HCT116 (cell line): ENCODE measurements around the gene HIVEP1. TPM values are rescaled to one million over a fixed set of nuclear protein-coding genes. Genes with fewer than 3 reads are reported as not detected.

Experiments used
- ATAC-seq: fragments of 200-7000 bp; cut with Tn5 transposase; 2 replicates; pipeline ENCODE4 v1.9.1; 2020; ENCODE audit warnings: mild to moderate bottlenecking, moderate library complexity
- BruUV-seq: library from RNA; stranded (reverse); fragments of 400-500 nt; replicated peaks from 2 replicates; lab custom pipeline; 2021; lab: Mats Ljungman, UMichigan
- CTCF ChIA-PET: fragments of 300-600 bp; sonication (Branson Sonifier 250); formaldehyde crosslinking; loops from one replicate; lab custom pipeline; 2021; ENCODE audit warnings: antibody characterized with exemption; lab: Charles Lee
- POLR2A ChIA-PET: fragments of 300-600, 350-600 bp; sonication (Branson Sonifier 250); formaldehyde crosslinking; loops from one replicate; lab custom pipeline; 2021; ENCODE audit warnings: antibody characterized with exemption; lab: Charles Lee
- RAD21 ChIA-PET, 2 experiments: fragments of 300-600 bp; sonication (Branson Sonifier 250); formaldehyde crosslinking; loops; one replicate each; lab custom pipeline; 2023; ENCODE audit warnings: low total read pairs in 2 of 2; ENCODE audit not compliant: uncharacterized antibody in 2 of 2, unreplicated experiment in 2 of 2, low non-redundant PET in 1 of 2; lab: Charles Lee
- DNase-seq: peaks from one replicate; pipeline ENCODE4 v3.0.0-alpha.2; 2010; ENCODE audit warnings: low read depth, low spot score
- H2AFZ ChIP-seq: fragments of 200-600 bp; shearing (Covaris generic), sonication (generic); 2 replicates; pipeline ENCODE4 v1.6.1; 2017; ENCODE audit warnings: low read depth, mixed run types, mixed read lengths, antibody characterized with exemption, low read length; ENCODE audit not compliant: poor library complexity, severe bottlenecking
- H3K27ac ChIP-seq: 2 replicates; pipeline ENCODE4 v1.5.1; 2012; ENCODE audit warnings: low read depth, low read length
- H3K27me3 ChIP-seq: fragments of 200-600 bp; sonication (generic); 2 replicates; pipeline ENCODE4 v1.6.1; 2016; ENCODE audit warnings: mixed run types, low read length, mixed read lengths; ENCODE audit not compliant: insufficient read depth
- H3K36me3 ChIP-seq, 2 experiments: fragments of 200-500 bp in 1 of 2; fragments of 200-600 bp in 1 of 2; sonication (Bioruptor generic) in 1 of 2; sonication (generic) in 1 of 2; 2 replicates each; pipeline versions ENCODE4 v1.5.1 to v1.6.1; 2014 to 2016; ENCODE audit warnings: low read length in 2 of 2, inconsistent platforms in 1 of 2, mixed read lengths in 1 of 2, mixed run types in 1 of 2; ENCODE audit not compliant: insufficient read depth in 2 of 2, control insufficient read depth in 1 of 2
- H3K4me1 ChIP-seq, 2 experiments: fragments of 200-600 bp in 1 of 2; sonication (generic) in 1 of 2; 2 replicates each; pipeline versions ENCODE4 v1.5.1 to v1.6.1; 2012 to 2017; ENCODE audit warnings: low read length in 2 of 2, inconsistent platforms in 1 of 2, mild to moderate bottlenecking in 1 of 2, mixed read lengths in 1 of 2, mixed run types in 1 of 2, moderate library complexity in 1 of 2; ENCODE audit not compliant: insufficient read depth in 2 of 2, control insufficient read depth in 1 of 2
- H3K4me2 ChIP-seq: fragments of 200-600 bp; sonication (generic); 2 replicates; pipeline ENCODE4 v1.6.1; 2017; ENCODE audit warnings: mixed run types, low read length, mixed read lengths
- H3K4me3 ChIP-seq, 2 experiments: fragments of 200-600 bp in 1 of 2; sonication (generic) in 1 of 2; replicated peaks in 1 of 2; 2 replicates each; pipeline ENCODE4 v1.5.1; 2011 to 2016; ENCODE audit warnings: low read length in 2 of 2, control low read depth in 1 of 2, low read depth in 1 of 2, mild to moderate bottlenecking in 1 of 2, mixed read lengths in 1 of 2, mixed run types in 1 of 2
- H3K79me2 ChIP-seq: fragments of 200-600 bp; sonication (generic); 2 replicates; pipeline ENCODE4 v1.6.1; 2017; ENCODE audit warnings: mild to moderate bottlenecking, mixed run types, low read length, moderate library complexity, mixed read lengths; ENCODE audit not compliant: insufficient read depth
- H3K9ac ChIP-seq: fragments of 200-600 bp; sonication (generic); 2 replicates; pipeline ENCODE4 v1.6.1; 2016; ENCODE audit warnings: low read length, mixed read lengths
- H3K9me2 ChIP-seq: fragments of 200-600 bp; sonication (generic), shearing (Covaris generic); 2 replicates; pipeline ENCODE4 v1.6.1; 2017; ENCODE audit warnings: mixed run types, mild to moderate bottlenecking, moderate library complexity; ENCODE audit not compliant: insufficient read depth
- H3K9me3 ChIP-seq, 2 experiments: fragments of 200-500 bp in 1 of 2; fragments of 200-600 bp in 1 of 2; sonication (Bioruptor generic) in 1 of 2; sonication (generic) in 1 of 2; 2 replicates each; pipeline ENCODE4 v1.6.1; 2014 to 2017; ENCODE audit warnings: low read length in 2 of 2, mixed read lengths in 2 of 2, inconsistent platforms in 1 of 2, low read depth in 1 of 2, mild to moderate bottlenecking in 1 of 2, mixed run types in 1 of 2, moderate library complexity in 1 of 2; ENCODE audit not compliant: control insufficient read depth in 1 of 2, insufficient read depth in 1 of 2
- H4K20me1 ChIP-seq: fragments of 200-600 bp; sonication (generic), shearing (Covaris generic); 2 replicates; pipeline ENCODE4 v1.6.1; 2017; ENCODE audit warnings: mixed run types, mild to moderate bottlenecking, moderate library complexity; ENCODE audit not compliant: insufficient read depth
- ATF3 ChIP-seq: IDR thresholded peaks from 2 replicates; pipeline ENCODE4 v1.6.1; 2012
- CBX3 ChIP-seq: IDR thresholded peaks from 2 replicates; pipeline ENCODE4 v1.6.1; 2012; ENCODE audit warnings: low read depth
- CEBPB ChIP-seq: IDR thresholded peaks from 2 replicates; pipeline ENCODE4 v1.6.1; 2012; ENCODE audit warnings: low read depth
- CTCF ChIP-seq, 3 experiments: fragments of 200-600 bp in 1 of 3; sonication (generic) in 1 of 3; IDR thresholded peaks in 2 of 3; conservative IDR thresholded peaks in 1 of 3; 2 replicates each; pipeline ENCODE4 v1.5.1; 2012 to 2017; ENCODE audit warnings: low read depth in 2 of 3, low read length in 2 of 3, antibody characterized with exemption in 1 of 3, borderline replicate concordance in 1 of 3, control low read depth in 1 of 3, mild to moderate bottlenecking in 1 of 3, mixed read lengths in 1 of 3, mixed run types in 1 of 3, moderate library complexity in 1 of 3; ENCODE audit not compliant: insufficient read depth in 1 of 3
- EGR1 ChIP-seq: IDR thresholded peaks from 2 replicates; pipeline ENCODE4 v1.6.1; 2012; ENCODE audit warnings: low read depth
- ELF1 ChIP-seq: IDR thresholded peaks from 2 replicates; pipeline ENCODE4 v1.6.1; 2012; ENCODE audit warnings: low read depth, borderline replicate concordance
- EZH2 ChIP-seq: fragments of 200-600 bp; sonication (generic); IDR thresholded peaks from 2 replicates; pipeline ENCODE4 v1.6.1; 2017; ENCODE audit warnings: antibody characterized with exemption, mixed run types
- EZH2phosphoT487 ChIP-seq: fragments of 200-600 bp; IDR thresholded peaks from 2 replicates; pipeline ENCODE4 v1.6.1; 2018; ENCODE audit warnings: antibody characterized with exemption, borderline replicate concordance
- FOSL1 ChIP-seq: IDR thresholded peaks from 2 replicates; pipeline ENCODE4 v1.6.1; 2012; ENCODE audit warnings: low read depth
- MAX ChIP-seq: IDR thresholded peaks from 2 replicates; pipeline ENCODE4 v1.6.1; 2012
- POLR2A ChIP-seq: IDR thresholded peaks from 2 replicates; pipeline ENCODE4 v1.7.0; 2011; ENCODE audit warnings: borderline replicate concordance; ENCODE audit not compliant: insufficient read depth, insufficient read length; ENCODE audit errors: extremely low read depth
- POLR2AphosphoS5 ChIP-seq: IDR thresholded peaks from 2 replicates; pipeline ENCODE4 v1.6.1; 2011; ENCODE audit warnings: mild to moderate bottlenecking, low read depth, low read length, moderate library complexity
- REST ChIP-seq: IDR thresholded peaks from 2 replicates; pipeline ENCODE4 v1.6.1; 2012; ENCODE audit warnings: low read depth
- SP1 ChIP-seq: IDR thresholded peaks from 2 replicates; pipeline ENCODE4 v1.6.1; 2012; ENCODE audit warnings: low read depth
- SRF ChIP-seq: IDR thresholded peaks from 2 replicates; pipeline ENCODE4 v1.6.1; 2012; ENCODE audit warnings: low read depth
- TCF7L2 ChIP-seq: IDR thresholded peaks from 2 replicates; pipeline ENCODE4 v1.7.0; 2011; ENCODE audit warnings: borderline replicate concordance, inconsistent platforms; ENCODE audit not compliant: insufficient read depth, insufficient read length; ENCODE audit errors: extremely low read depth
- YY1 ChIP-seq: IDR thresholded peaks from 2 replicates; pipeline ENCODE4 v1.6.1; 2011; ENCODE audit warnings: low read length, low read depth, moderate library complexity, mild to moderate bottlenecking; ENCODE audit not compliant: insufficient replicate concordance; ENCODE audit errors: extremely low read depth
- ZBTB33 ChIP-seq: IDR thresholded peaks from 2 replicates; pipeline ENCODE4 v1.6.1; 2011; ENCODE audit warnings: mild to moderate bottlenecking, low read length, moderate library complexity; ENCODE audit not compliant: insufficient replicate concordance; ENCODE audit errors: extremely low read depth
- ZFX ChIP-seq: fragments of 450-650 bp; IDR thresholded peaks from 2 replicates; pipeline ENCODE4 v1.6.1; 2017
- ZNF274 ChIP-seq: fragments of 200-500 bp; sonication (Bioruptor generic); IDR thresholded peaks from 2 replicates; pipeline ENCODE4 v1.6.1; 2014; ENCODE audit warnings: mild to moderate bottlenecking, low read depth, low read length, inconsistent platforms
- intact Hi-C: fragments of 100-400 bp; cut with micrococcal nuclease; formaldehyde crosslinking; loops from 2 replicates; pipeline ENCODE4 v1.10.0; 2022
- total RNA-seq: library from RNA; stranded (reverse); gene quantifications from one replicate; pipeline ENCODE4 v1.2.1, GENCODE V29; 2021; ENCODE audit not compliant: unreplicated experiment

Gene HIVEP1
- total RNA-seq, 1 experiment from 2014 or later = 11.2 TPM

GRCh38 chr6:12138381-12138780 lies 126.3 kb downstream of the HIVEP1 start:
- ChIA-PET CTCF (no interaction called here), RAD21 (no interaction called here), POLR2A (no interaction called here)
- Histone ChIP-seq H3K27me3 (no peaks in the 10 kb centered on the region), H3K4me2 (no peak overlapping the region), H3K27ac (no peak overlapping the region), H3K4me1 (peaks cover 0 to 2% of the 10 kb centered on the region in 2 experiments; a peak in 1 of 4 replicates), H3K4me3 (no peak overlapping the region), H3K79me2 (no peaks in the 10 kb centered on the region), H3K36me3 (no peaks in the 10 kb centered on the region), H2AFZ (no peak overlapping the region), H3K9ac (no peak overlapping the region), H3K9me2 (no peaks in the 10 kb centered on the region), H3K9me3 (no peaks in the 10 kb centered on the region), H4K20me1 (no peaks in the 10 kb centered on the region)
- no TSS peak for BruUV-seq
- no peak for ATAC-seq
- DNase-seq = no peak
- intact Hi-C loops = no loop called here
- TF ChIP-seq CTCF (IDR thresholded peaks at IDR 0.05 in 2 of 3, conservative IDR thresholded peaks at IDR 0.05 in 1 of 3; ENCODE audit: borderline replicate concordance in 1 of 3, insufficient read depth in 1 of 3, low read depth in 2 of 3, low read length in 2 of 3) = no peak
- TF ChIP-seq ZBTB33 = no peak
- TF ChIP-seq EZH2phosphoT487 = no peak
- TF ChIP-seq ZFX = no peak
- no peak for TF ChIP-seq CBX3
- TF ChIP-seq SP1 = no peak
- no peak for TF ChIP-seq SRF
- no peak for TF ChIP-seq ELF1
- TF ChIP-seq YY1 = no peak
- TF ChIP-seq MAX = no peak
- TF ChIP-seq CEBPB = no peak
- no peak for TF ChIP-seq EZH2
- no peak for TF ChIP-seq ZNF274
- TF ChIP-seq EGR1 = no peak
- no peak for TF ChIP-seq POLR2AphosphoS5
- no peak for TF ChIP-seq FOSL1
- no peak for TF ChIP-seq TCF7L2
- TF ChIP-seq ATF3 = no peak
- no peak for TF ChIP-seq REST
- no peak for TF ChIP-seq POLR2A
